ENCODE results near the gene MRPL2. TPM values are rescaled to one million over a fixed set of nuclear protein-coding genes. Genes with fewer than 3 reads are reported as not detected.

MRPL2 gene
- total and polyA plus RNA-seq, 2 of the 8 experiments (the other 6 are each of a cell fraction or from before 2014, with no cell fraction given), result 58.7 to 99.9 TPM

- POLR2A ChIA-PET (ENCODE audit: partially characterized antibody), result interaction anchor here (1.1 to 27.9 kb wide), 5 partner anchors 9 to 64 kb away, joined by 3 to 584 read pairs (median 13); partner anchors contain the start of genes CUL7, KLC4, KLHDC3 and MEA1
- H4K20me1 ChIP-seq (replicated peaks in 1 of 2; ENCODE audit: control insufficient read depth in 1 of 2, insufficient read depth in 2 of 2, low read length in 2 of 2), result peaks cover 0 to 3% of the 10 kb centered on the region in 2 experiments
- H3K36me3 ChIP-seq (ENCODE audit: control insufficient read depth in 2 of 4, insufficient read depth in 4 of 4, low read length in 3 of 4), result peaks cover 35 to 62% (median 48%) of the 10 kb centered on the region in 4 experiments
- no peak for TF ChIP-seq CHD1 (IDR thresholded peaks at IDR 0.05; ENCODE audit: low read depth, low read length)
- no peak for TF ChIP-seq SUZ12 (IDR thresholded peaks at IDR 0.05; ENCODE audit: low read length)
- no peak for TF ChIP-seq KDM4A (IDR thresholded peaks at IDR 0.05; ENCODE audit: low read depth, low read length, severe bottlenecking)
- no peak for TF ChIP-seq SIRT6 (IDR thresholded peaks at IDR 0.05; ENCODE audit: low read length)
- no peak for TF ChIP-seq POU5F1 (IDR thresholded peaks at IDR 0.05; ENCODE audit: low read depth, low read length)
- TF ChIP-seq, protein P1, sequence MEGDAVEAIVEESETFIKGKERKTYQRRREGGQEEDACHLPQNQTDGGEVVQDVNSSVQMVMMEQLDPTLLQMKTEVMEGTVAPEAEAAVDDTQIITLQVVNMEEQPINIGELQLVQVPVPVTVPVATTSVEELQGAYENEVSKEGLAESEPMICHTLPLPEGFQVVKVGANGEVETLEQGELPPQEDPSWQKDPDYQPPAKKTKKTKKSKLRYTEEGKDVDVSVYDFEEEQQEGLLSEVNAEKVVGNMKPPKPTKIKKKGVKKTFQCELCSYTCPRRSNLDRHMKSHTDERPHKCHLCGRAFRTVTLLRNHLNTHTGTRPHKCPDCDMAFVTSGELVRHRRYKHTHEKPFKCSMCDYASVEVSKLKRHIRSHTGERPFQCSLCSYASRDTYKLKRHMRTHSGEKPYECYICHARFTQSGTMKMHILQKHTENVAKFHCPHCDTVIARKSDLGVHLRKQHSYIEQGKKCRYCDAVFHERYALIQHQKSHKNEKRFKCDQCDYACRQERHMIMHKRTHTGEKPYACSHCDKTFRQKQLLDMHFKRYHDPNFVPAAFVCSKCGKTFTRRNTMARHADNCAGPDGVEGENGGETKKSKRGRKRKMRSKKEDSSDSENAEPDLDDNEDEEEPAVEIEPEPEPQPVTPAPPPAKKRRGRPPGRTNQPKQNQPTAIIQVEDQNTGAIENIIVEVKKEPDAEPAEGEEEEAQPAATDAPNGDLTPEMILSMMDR (IDR thresholded peaks at IDR 0.05; ENCODE audit: control extremely low read depth in 1 of 3, insufficient read depth in 1 of 3, low read depth in 1 of 3, low read length in 3 of 3), result no peak
- TF ChIP-seq TBP (IDR thresholded peaks at IDR 0.05; ENCODE audit: low read depth, low read length), result no peak
- TF ChIP-seq ATF3 (IDR thresholded peaks at IDR 0.05; ENCODE audit: insufficient read depth, low read depth, low read length), result no peak
- no peak for TF ChIP-seq NANOG (IDR thresholded peaks at IDR 0.05; ENCODE audit: insufficient read depth, low read depth, low read length, poor library complexity, severe bottlenecking)
- no peak for TF ChIP-seq SIX5 (IDR thresholded peaks at IDR 0.05; ENCODE audit: low read depth, low read length)
- no peak for TF ChIP-seq CREB1 (IDR thresholded peaks at IDR 0.05)
These were observed 34.8 kb downstream of the MRPL2 start for GRCh38 chr6:43024436-43024835.

More at GRCh38 chr6:43024436-43024835, 34.8 kb downstream of the MRPL2 start:
- Histone ChIP-seq H3K9ac (replicated peaks in 1 of 4; ENCODE audit: extremely low read depth in 1 of 4, low read depth in 3 of 4, low read length in 3 of 4) (no peak overlapping the region), H2BK120ac (replicated peaks; ENCODE audit: low read depth, low read length) (no peak overlapping the region), H2BK15ac (ENCODE audit: low read length) (no peak overlapping the region), H3K18ac (ENCODE audit: extremely low read depth, low read length) (no peak overlapping the region), H2AK5ac (ENCODE audit: low read depth, low read length) (no peak overlapping the region), H3K4me2 (ENCODE audit: insufficient read depth in 1 of 2, low read depth in 2 of 2, low read length in 2 of 2) (no peak overlapping the region), H2BK12ac (ENCODE audit: low read depth, low read length) (no peak overlapping the region), H3K56ac (replicated peaks; ENCODE audit: insufficient read length, low read depth, low read length) (no peak overlapping the region), H3K4me1 (replicated peaks in 1 of 4; ENCODE audit: control insufficient read depth in 3 of 4, insufficient read depth in 4 of 4, low read length in 3 of 4) (peaks cover 0 to 5% (median 1%) of the 10 kb centered on the region in 4 experiments; a peak in 3 of 7 replicates), H3K23me2 (ENCODE audit: low read depth, low read length) (peaks cover 6% of the 10 kb centered on the region), H3K14ac (ENCODE audit: insufficient read length) (no peak overlapping the region), H4K91ac (replicated peaks; ENCODE audit: insufficient read length, low read length) (no peak overlapping the region), H3K23ac (ENCODE audit: insufficient read length) (no peak overlapping the region), H2AFZ (ENCODE audit: low read length) (no peak overlapping the region), H3K79me1 (ENCODE audit: low read depth, low read length) (peaks cover 9% of the 10 kb centered on the region; the same call in 1 of the 2 replicates), H3K4ac (replicated peaks; ENCODE audit: insufficient read length, low read depth, low read length) (no peak overlapping the region), H2BK5ac (ENCODE audit: low read depth, low read length) (no peak overlapping the region), H3K27me3 (replicated peaks in 1 of 4; ENCODE audit: control insufficient read depth in 3 of 4, extremely low read depth in 1 of 4, insufficient read depth in 3 of 4, low read length in 3 of 4) (no peaks in the 10 kb centered on the region), H3K79me2 (ENCODE audit: control insufficient read depth in 1 of 2, insufficient read depth in 2 of 2, low read length in 2 of 2) (peaks cover 0 to 28% of the 10 kb centered on the region in 2 experiments; a peak in 3 of 4 replicates), H4K8ac (ENCODE audit: extremely low read depth, insufficient read depth, low read length) (no peak overlapping the region), H3K4me3 (ENCODE audit: extremely low read depth in 1 of 4, insufficient read depth in 2 of 4, low read depth in 3 of 4, low read length in 4 of 4) (no peak overlapping the region), H4K5ac (ENCODE audit: insufficient read length, low read depth, low read length) (no peak overlapping the region), H3K27ac (ENCODE audit: low read depth, low read length) (no peak overlapping the region), H3K9me3 (ENCODE audit: insufficient read depth in 2 of 2, low read depth in 1 of 2, low read length in 1 of 2) (no peaks in the 10 kb centered on the region), H2BK20ac (ENCODE audit: low read length) (no peak overlapping the region)
- CTCF ChIA-PET (ENCODE audit: partially characterized antibody), result interaction anchor here (0.6 to 5.6 kb wide), 6 partner anchors 16 to 148 kb away, joined by 3 to 33 read pairs (median 4); no protein-coding TSS in a partner anchor
- FAIRE-seq, result no peak
- 85% methylated on average over 2 of the region's 2 CpGs; no CpG with 5 or more reads in 1 of the 2 experiments for WGBS, 2 experiments (ENCODE audit: extremely low coverage in 1 of 2, insufficient coverage in 1 of 2, insufficient read length in 1 of 2, insufficient replicate concordance in 2 of 2, low coverage in 1 of 2, low lambda C conversion rate in 2 of 2, missing lambda C conversion rate in 1 of 2)
- no peak for DNase-seq (ENCODE audit: low read depth in 1 of 2, low spot score in 2 of 2)
